HPDE6-E6E7 (cell line): ENCODE results near the gene TF.
"Not testable (repeated sequence)": the region's sequence is repeated elsewhere in the genome, so short reads cannot be mapped to it uniquely, and the experiment has no call there.

Experiments used
- DNase-seq: peaks from one replicate; pipeline ENCODE4 v3.0.0; 2011; ENCODE audit warnings: missing footprints; ENCODE audit errors: extremely low spot score

The TF gene

DNA sequence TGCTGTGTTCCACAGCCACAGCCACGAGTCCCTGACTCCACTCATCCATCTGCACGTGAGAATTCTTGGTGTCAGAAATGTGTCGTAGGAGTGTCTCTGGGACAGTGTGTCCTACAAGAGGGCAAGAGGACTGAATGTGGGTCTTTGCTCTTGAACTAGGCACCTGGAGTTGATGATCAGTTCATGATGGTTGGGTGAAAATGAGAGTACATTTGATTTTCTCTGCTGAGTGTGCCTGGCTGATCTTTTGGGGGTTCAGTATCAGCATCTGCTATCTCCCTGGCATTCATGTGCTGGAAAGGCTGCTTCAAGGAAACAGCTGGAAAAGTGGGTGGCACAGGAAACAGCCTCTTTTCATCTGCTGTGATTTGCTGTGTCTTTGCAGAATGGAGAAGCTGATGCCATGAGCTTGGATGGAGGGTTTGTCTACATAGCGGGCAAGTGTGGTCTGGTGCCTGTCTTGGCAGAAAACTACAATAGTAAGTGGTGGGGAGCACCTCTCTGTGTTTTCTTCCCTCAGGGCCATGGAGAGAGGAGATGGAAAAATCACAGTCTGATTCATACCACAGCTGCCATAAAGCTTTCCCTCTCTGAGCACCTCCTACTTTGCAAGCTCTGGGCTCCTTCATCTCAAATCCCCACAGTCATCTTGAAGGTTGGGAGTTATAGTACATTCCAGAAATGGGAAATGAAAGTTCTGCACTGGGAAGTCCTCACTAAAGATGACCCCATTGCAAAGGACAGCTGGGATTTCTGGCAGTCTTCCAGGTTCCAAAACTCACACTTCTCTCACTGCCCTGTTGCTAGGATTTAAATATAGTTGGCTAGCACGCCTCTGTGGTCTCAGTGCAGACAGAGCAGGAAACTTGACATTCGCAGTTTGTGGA is 17.8 kb downstream of the TF start:
- DNase-seq, result no peak

DNA sequence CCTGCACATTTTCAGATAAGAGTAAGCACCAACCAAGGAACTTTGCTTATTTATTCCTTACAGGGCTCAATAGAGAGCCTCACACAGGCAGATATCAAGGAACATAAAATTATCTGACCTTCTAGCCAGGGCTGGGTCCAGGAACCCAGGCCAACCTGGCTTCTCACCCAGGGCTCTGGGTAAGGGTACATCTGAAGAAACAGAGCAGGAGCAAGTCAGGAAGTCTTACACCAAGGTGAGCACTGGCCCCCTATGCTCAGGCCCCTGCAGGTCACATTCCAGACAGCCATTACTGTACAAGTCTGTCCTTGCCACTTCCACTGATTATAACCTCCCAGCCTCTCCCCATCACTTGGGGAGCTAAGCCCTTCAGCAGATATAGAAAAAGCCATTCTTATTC is 19.1 kb downstream of the TF start:
- no peak for DNase-seq

DNA sequence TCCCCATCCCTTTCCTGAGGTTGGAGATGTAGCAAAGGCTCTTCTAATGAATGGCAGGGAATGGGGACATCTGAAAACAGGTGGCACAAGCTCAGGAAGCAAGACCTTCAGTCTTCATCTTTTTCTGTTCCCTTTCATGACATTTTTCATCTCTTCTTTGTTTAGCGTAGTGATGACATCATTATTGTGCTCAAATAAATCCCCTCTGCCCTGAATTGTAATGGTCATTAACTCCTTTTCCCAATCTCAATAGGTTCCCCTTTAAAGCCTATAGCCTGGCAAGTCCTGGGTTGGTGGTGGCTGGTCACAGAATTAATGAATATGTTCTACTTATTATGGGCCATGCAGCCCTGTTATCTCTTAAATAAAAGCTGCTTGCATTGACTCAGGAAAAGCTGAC is 21.4 kb downstream of the TF start:
- no peak for DNase-seq

DNA sequence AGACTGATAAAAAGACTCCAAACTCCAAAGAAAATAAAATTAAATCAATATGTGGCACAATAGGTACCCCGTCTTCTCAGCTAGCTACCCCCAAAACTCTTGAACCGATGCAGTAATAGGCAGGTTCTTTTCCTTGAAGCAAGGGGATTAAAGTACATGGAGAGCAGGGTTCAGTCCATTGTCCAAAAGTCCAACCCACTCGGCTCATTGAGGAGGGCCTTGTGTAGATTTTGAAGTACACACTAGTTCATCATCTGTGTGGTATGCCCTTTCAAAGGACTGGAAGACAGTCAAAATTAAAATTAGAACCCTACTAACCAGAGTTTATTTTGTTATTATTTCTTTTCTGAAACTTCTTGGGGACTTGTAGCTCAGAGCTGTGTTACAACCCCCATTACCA is 23.3 kb downstream of the TF start:
- DNase-seq, result no peak

DNA sequence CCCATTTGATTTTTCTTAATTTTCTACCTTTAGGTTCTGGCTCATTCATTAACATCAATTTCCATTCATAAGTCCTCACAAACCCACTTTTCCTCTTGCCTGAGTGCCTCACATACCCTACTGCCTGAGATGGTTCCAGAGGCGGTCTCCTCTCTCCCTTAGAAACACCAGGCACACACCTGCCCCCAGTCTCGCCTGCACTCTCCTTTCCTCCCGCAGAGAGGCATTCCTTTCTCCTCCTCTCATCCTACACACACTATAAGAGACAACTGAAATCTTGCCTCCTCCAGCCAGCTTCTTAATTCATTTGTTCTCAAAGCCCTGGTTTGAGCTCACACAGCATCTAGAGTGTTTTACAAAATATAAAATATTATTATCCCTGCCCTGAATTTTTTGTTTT is 27.5 kb downstream of the TF start:
- no peak for DNase-seq

DNA sequence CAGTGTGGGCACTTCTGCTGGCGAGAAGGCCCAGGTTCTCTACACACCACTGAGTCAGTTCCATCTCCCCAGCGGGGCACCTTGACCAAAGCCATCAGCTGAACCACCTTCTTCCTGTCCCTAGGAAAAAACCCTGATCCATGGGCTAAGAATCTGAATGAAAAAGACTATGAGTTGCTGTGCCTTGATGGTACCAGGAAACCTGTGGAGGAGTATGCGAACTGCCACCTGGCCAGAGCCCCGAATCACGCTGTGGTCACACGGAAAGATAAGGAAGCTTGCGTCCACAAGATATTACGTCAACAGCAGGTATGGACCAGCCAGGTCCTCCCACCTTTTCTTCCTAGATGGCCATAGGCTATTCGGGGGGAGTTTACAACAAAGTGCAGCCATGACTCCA is 29.1 kb downstream of the TF start:
- DNase-seq, result no peak

DNA sequence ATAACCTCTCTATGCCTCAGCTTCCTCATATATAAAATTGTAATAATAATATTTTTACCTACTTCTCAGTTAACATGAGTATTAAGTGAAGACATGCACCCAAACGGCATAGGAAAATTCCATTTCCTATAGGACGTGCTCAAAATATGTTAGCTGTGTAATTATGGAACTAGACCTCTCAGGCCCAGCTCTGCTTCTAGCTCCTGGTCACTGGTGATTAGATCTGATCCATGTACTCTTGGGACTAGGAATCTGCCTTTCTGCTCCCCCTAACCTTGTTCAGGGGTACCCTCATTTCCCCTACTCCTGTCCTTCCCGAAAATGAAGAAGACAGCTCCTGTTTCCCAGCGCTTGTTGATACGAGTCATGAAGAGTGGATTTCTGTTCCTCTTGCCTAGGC is 29.6 kb downstream of the TF start:
- no peak for DNase-seq

DNA sequence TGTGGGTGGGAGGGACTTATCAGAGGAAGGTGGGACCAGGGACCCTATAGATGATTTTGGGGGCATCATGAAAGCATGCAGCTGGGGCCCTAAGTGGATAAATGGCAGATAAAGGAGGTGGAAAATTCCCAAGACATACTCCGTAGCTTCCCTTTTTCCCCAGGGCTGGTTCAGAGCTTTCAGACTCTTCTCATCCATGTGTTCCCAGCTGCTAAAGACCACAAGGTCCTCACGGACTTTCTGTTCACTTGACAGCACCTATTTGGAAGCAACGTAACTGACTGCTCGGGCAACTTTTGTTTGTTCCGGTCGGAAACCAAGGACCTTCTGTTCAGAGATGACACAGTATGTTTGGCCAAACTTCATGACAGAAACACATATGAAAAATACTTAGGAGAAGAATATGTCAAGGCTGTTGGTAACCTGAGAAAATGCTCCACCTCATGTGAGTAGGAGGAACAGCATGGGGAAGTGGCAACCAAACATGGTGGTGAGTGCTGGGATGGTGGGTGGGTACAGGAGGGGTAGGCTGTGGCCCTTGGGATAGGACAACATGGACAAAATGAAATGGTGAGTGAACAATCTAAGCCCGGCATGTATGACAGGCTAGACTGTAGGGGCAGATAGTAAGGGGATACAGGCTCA is 30.7 kb downstream of the TF start:
- DNase-seq, result no peak

DNA sequence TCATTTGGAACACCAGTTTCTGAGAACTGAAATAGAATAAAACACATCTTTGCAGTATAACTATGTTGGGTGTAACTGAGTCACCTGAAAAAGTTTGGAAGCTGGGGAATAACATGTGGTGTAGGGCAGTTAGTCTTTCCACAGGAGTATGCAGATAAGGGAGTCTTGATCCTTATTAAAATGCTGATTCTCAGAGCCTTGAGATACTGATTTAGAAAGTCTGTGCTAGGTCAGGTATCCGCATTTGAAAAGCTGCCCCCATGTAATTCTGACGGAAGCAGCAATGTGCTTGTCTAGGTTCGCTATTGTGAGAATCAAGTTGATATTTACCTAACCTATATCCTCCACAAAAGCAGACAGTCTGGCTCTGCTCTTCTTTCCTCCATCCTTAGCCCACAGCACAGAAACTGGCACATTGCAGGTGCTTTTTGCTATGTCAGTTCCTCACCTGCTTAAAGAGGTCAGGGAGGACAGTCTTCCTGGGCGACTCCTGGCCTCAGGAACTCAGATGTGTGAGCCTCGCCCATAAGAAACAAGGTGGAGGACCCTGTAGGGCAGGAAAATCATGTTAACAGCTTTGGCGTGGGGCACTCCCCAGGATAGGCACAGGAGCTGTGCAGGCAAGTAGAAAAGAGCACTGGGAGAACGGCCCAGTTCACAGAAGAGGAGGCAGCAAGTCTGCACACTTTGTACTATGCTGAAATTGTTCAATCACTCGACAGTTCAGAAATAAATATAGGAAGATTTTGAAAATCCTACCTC is 31.8 kb downstream of the TF start:
- DNase-seq, result no peak

DNA sequence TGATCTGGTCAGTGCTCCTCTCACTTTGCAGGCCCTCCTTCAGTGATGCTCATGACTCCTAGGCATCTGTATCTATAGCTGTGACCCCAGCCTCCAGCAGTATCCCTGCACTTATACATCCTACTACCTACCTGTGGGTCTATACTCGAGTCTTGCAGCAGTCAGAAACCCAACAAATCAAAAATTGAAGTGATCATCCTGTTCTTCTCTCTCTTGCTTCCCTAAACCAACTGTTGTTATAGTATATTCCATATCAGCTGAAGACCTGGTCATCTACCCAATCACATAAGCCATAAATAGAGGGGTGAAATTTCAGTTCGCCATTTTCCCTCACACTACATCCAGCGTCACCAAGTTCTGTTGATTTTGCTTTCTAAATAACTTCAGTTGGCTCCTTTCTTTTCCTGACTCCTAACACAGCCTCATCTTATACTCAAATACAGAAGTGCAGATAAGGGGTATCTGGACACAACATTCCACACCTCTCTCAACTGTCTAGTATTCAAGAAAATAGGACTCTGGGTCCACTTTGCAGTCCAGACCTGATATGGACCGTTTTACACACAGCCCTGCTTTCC is 33.5 kb downstream of the TF start:
- DNase-seq, result no peak

DNA sequence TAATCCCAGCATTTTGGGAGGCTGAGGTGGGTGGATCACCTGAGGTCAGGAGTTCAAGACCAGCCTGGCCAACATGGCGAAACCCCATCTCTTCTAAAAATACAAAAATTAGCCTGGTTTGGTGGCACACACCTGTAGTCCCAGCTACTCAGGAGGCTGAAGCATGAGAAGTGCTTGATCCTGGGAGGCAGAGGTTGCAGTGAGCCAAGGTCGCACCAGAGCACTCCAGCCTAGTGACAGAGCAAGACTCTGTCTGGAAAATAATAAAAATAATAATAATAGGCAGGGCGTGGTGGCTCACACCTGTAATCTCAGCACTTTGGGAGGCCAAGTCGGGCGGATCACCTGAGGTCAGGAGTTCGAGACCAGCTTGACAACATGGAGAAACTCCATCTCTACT is 34.6 kb downstream of the TF start:
- not testable (repeated sequence) for DNase-seq

DNA sequence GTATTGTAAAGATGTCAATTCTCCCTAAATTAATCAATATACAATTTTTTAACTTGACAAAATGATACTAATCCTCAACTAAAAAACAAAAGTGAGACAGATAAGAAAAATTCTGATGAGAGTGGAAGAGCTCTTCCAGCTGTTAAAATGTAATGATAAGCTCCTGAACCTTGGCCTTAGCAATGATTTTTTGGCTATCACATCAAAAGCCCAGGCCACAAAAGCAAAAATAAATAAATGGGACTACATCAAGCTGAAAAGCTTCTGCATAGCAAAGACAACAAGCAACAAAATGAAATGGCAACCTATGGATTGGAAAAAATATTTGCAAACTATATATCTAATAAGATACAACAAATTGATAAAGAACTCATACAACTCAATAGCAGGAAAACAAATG is 35.4 kb downstream of the TF start:
- DNase-seq, result no peak

DNA sequence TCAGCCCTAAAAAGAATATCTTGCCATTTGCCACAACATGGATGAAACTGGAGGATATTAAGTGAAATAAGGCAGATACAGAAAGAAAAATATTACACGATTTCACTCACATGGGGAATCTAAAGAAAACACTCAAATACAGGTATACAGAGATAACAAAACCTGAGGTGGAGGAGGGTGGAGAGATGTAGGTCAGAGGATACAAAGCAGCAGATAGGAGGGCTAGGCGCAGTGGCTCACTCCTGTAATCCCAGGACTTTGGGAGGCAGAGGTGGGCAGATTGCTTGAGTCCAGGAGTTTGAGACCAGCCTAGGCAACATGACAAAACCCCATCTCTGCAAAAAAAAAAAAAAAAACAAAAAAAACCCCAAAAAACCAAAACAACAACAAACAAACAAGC is 36.3 kb downstream of the TF start:
- no peak for DNase-seq

DNA sequence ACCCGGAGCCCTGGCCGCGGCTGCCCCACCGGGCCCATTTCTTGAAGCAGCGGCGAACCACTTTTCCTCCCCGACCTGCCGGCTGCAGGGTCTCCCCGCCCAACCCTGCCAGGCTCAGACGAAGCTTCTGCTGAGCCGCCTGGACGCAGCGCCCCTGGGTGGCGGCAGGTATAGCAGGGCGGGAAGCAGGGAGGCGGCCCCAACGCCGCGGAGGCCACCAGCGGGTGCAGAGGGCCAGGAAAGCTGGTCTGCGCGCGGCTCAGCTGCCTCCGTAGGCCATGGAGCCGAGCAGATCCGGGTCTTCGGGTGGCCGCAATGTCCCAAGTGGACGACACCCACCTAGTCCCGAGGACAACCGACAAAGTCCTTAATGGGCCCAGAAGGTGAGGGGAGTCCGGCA is 37.6 kb downstream of the TF start:
- no peak for DNase-seq

DNA sequence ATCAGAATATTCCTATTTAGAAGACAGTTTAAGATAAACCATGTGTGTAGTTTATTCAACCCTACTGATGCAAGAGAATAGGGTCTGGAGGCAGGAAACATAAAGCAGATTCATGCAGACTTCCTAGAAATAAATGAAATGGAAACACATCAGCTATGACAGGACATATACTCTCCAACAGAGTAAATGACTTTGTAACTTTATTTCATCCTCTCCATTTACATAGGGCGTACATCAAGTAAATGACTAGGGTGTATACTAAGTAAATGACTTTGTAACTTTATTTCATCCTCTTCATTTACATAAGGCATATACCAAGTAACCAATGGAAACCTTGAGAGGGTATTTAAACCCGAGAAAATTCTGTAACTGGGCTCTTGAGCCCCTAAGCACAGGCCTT is 41.8 kb downstream of the TF start:
- DNase-seq, result no peak

DNA sequence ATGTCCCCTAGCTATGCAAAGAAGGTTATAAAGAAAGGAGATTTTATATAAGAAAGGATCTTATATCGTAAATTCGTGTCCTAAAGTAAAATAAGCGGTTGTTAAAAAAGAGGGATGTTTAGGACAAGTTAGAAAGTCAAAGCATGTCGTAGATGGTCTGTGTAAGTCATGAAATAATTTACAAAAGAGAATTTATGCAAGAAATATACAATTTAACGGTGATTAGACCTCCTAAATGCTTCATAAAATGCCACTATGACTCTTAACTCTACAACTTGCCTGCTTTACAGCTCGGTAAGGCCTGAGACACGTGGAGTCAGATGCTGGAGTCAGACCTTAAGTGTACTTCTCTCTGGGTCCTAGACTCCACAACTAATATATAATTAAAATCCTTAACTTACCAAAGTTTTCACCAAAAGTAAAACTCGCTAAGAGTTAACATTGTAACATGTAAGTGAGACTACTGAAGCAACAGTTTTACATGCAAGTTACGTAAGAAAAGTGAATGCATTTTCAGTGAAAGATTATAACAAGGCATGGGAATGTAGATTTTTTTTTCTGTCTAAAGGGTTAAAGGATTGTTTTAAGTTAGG is 46.1 kb downstream of the TF start:
- no peak for DNase-seq

DNA sequence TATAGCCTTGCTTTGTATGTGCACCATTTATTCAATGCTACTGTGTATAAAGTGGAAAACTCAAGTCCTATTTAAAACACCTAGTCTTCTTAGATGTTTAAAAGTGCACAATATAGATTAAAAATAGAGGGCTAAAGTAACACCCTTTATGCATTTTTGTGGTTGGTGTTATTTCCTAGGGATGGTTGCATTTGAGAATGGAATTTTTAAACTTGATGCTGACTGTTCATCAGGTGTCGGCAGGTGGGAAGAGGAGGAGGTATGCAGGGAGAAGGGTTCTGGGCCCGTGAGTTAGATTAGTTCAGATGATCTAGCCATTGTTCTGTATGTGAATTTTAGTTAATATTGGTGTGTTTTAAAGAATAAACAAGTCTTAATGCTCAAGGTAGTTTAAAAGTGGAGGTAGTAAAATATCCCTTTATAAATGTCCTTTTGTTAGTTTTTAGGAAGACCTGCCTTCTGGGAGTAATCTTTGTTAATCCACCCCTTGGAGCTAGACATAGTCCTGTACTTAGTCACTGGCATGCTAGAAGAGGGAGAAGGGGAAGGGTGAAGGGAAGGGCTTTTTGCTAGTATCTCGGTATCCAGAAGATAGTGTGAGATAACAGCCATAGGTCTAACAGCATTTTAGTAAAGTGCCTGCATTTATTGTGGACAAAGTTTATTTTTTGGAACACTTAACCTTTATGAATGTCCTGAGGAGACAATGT is 51.4 kb downstream of the TF start:
- DNase-seq, result no peak

DNA sequence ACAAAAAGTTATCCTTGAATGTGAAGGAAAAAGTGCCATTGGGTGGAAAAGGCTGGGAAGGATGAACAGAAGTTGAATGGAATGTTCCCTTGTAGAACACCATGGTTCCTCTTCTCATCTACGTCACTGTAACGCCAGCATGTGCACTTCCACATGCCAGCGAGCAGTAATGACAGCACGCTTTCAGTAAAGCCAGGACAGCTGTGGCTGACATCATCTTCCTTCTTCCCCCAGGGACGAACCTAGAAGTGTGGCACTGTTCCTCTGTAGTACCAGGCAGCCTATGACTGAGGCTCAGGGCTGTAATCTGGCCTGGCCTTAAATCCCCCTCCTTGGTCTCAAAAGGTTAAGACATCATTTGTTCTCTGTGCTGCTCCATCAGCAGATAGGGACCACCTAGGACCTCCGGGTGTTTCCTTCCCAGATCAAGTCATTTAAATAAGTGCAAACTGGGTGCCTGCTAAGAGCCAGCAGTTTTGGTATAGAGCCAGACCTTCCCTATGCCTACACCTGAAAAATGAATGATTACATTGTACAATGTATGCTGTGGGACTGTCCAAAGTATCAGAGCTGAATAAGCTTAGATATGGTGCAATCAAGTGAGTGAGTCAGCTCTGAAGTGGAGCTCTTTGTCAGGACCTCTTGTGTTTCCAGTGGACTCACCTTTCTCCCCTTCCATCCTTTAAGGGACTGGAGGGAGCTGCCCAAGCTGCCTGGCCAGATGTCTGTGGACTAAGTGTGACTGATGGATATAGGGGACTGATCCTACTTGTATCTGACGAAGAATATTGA is 53.8 kb downstream of the TF start:
- DNase-seq, result peak; percentile 46

DNA sequence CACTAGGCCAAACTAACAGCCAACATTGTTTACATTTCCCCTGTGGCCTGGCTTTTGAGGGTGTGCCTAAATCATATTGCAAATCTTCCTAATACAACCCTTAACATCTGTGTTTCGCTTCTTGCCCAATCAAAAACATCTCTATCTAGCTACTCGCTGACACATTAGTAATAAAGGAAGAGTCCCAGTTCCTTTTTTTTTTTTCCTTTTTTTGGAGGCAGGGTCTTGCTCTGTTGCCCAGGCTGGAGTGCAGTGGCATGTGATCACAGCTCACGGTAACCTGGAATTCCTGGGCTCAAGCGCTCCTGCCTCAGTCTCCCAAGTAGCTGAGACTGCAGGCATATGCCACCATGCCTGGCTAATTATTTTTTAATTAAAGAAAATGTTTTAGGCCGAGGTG is 57.3 kb downstream of the TF start:
- DNase-seq, result no peak

DNA sequence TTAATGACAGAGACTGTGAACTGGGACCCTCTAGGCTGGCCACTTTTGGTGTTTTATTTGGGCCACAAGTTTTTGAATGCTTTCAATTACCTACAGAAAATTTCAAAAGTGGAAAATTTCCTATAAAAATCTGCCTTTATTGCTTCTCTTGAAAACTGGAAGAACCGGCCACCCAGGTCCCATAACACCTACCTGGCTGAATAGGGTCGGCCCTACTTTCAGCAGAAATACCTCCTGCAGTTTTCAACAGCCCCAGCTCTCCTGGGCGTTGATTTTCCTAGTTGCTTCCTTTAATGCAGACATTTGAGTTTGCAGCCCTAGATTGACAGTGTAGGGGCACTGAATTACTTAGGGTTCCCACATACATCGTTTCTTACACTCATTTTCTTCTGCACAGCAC is 58.7 kb downstream of the TF start:
- no peak for DNase-seq

DNA sequence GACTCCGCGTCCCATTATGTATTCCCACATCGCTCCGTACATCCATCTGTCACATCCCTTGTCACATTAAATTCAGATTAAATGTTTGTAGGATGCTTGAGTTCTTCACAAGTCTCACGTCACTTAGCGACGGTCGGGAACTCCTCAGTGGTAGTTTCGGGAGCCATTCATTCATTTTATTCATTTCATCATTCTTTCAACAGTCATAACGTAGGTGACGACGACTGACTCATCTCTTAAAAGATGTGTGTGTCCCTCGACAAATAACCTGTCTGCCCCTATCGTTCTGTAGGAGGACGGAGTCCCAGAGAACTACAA is 59.1 kb downstream of the TF start:
- DNase-seq, result no peak
